ENCODE data around the gene CELA2A. TPM values are rescaled to one million over a fixed set of nuclear protein-coding genes. Genes with fewer than 3 reads are reported as not detected.
"Not testable (repeated sequence)": the region's sequence is repeated elsewhere in the genome, so short reads cannot be mapped to it uniquely, and the experiment has no call there.

The CELA2A gene
- total RNA-seq, 1 donor, result not detected

DNA sequence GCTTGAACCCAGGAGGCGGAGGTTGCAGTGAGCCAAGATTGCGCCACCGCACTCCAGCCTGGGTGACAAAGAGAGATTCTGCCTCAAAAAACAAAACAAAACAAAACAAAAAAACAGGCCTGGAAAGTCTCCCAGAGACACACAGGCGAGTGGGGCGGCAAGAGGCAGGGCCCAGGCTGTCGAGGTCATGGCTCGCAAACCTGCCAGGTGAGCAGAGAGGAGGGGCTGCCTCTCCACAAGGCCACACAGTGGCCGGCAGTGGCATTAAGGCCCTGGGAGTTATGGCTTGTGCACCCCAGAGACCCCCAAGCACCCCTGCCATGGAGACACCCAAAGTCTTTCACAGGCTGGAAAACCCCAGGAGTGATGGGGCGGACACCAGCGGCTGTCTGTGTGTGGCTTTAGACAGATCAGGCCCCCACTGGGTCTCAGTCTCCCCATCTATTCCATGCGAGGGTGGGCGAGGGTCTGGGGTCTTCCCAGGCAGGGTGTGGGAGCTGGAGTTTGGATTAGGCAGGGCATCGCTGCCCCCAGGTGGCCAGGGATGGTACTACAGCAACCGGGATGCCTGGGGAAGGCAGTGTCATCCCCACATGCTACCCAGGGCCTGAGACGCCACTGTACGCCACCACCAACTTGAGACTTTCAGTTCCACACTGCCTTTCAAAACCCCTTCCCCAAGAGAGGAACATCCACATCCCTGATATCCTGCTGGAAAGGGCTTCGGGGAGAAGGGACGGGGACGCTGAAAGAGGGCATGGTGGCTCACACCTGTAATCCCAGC, 25.6 kb upstream of the CELA2A start:
- no peak for DNase-seq (ENCODE audit: low read depth)

DNA sequence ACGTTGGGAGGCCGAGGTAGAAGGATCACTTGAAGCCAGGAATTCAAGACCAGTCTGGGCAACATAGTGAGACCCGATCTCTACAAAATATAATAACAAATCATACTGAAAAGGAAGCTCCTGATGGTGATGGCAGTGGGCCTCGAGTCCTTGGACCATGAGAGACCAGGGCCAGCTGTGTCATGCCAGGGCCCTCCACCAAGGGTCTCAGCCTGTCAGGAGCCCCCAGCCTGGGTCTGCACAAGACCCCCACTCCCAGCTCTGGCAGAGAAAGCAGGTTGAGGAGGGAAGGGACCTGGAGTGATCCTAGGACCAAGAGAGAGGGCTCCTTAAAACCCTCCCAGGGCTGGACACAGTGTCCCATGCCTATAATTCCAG, 25.0 kb upstream of the CELA2A start:
- TF ChIP-seq CTCF (IDR thresholded peaks at IDR 0.05; ENCODE audit: insufficient read depth, low read depth, low read length), result no peak
- no peak for DNase-seq (ENCODE audit: low read depth)
- H3K4me3 ChIP-seq (ENCODE audit: low read depth, low read length), result no peak overlapping the region

More for the DNA sequence above, 25.6 kb upstream of the CELA2A start:
- no peak overlapping the region for H3K4me3 ChIP-seq (ENCODE audit: low read depth, low read length)
- peak; percentile 96 for TF ChIP-seq CTCF (IDR thresholded peaks at IDR 0.05; ENCODE audit: insufficient read depth, low read depth, low read length)

DNA sequence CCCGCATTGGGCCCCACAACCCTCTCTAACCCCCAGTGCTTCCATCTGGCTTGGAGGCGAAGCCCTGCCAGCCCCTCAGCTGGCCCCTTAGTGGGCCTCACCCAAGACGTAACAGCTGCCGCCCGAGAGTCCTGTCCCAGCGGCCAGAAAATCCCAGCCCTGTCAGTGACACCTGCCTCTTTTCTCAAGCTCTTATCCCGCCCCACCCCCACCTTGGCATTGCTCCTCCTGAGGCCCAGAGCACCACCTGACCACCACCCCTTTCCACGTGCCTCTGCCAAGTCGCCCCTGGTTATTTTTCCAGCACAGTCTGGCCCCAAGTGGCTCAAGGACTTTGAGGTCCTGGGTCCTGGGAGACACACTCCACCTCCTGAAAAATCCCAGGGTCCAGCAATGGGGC, 24.2 kb upstream of the CELA2A start:
- TF ChIP-seq CTCF (IDR thresholded peaks at IDR 0.05; ENCODE audit: insufficient read depth, low read depth, low read length), result no peak
- DNase-seq (ENCODE audit: low read depth), result no peak
- H3K4me3 ChIP-seq (ENCODE audit: low read depth, low read length), result no peak overlapping the region

DNA sequence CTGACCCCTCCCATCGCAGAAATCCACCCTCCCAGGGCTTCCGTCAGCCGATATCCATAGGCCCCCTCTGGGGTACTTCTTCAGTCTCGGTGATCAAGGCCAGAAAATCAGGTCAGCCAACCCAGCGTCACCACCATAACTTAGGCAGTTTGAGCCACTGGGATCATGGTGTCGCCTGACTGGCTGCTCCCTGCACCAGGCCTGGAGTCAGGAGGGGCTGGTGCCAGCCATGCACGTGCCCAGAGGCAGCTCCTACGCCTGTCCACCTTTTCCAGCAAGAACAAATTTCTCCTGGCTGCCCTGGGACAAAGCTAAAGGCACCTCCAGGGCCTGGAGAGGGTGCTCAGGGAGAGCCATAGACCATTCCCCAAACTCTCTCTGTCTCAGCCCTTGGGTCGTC, 23.1 kb upstream of the CELA2A start:
- TF ChIP-seq CTCF (IDR thresholded peaks at IDR 0.05; ENCODE audit: insufficient read depth, low read depth, low read length), result no peak
- no peak overlapping the region for H3K4me3 ChIP-seq (ENCODE audit: low read depth, low read length)
- DNase-seq (ENCODE audit: low read depth), result no peak

DNA sequence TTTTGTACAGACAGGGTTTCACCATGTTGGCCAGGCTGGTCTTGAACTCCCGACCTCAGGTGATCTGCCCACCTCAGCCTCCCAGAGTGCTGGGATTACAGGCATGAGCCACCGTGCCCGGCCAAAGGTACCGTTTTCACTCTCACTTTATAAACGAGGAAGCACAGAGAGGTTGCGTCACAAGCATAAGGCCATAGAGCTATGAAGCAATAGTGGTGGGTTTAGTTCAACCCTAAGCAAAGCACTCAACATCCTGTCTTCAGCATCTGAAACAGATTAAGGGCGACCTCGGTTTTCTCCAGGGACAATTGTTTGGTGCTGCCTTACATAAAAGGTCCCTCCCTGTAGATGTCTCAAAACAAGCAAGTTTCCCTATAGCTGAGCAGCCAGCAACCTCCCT, 21.8 kb upstream of the CELA2A start:
- not testable (repeated sequence) for H3K4me3 ChIP-seq (ENCODE audit: low read depth, low read length)
- peak; percentile 85 for DNase-seq (ENCODE audit: low read depth)

- DNase-seq (ENCODE audit: low read depth), result no peak
Observed at GRCh38 chr1:15435239-15436077, 21.1 kb upstream of the CELA2A start.

More at GRCh38 chr1:15435239-15436077, 21.1 kb upstream of the CELA2A start:
- no peak for TF ChIP-seq CTCF (IDR thresholded peaks at IDR 0.05; ENCODE audit: insufficient read depth, low read depth, low read length)
- H3K4me3 ChIP-seq (ENCODE audit: low read depth, low read length), result no peak overlapping the region

Data from fibroblast of villous mesenchyme (primary cell).